ENCODE data around the gene SETDB1. TPM values are rescaled to one million over a fixed set of nuclear protein-coding genes. Genes with fewer than 3 reads are reported as not detected.

SETDB1 gene
- total and polyA plus RNA-seq, 2 of the 13 experiments (the other 11 are each of a cell fraction or from before 2014, with no cell fraction given), result 33.1 to 34.6 TPM

DNA sequence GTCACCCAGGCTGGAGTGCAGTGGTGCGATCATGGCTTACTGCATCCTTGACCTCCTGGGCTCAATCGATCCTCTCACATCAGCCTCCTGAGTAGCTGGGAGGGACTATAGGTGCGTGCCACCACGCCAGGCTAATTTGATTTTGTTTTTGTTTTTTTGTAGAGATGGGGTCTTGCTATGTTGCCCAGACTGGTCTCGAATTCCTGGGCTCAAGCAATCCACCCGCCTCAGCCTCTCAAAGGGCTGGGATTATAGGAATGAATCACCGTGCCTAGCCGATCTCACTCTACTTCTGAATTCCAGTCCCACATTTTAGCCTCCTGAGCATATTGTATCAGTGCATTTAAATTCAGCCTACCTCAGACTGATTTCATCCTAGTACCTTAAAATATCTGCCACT, 37.4 kb upstream of the SETDB1 start:
- WGBS (ENCODE audit: low lambda C conversion rate), result 58% methylated on average over 8 of the region's 8 CpGs
- H3K9ac ChIP-seq (ENCODE audit: insufficient read depth, low read depth, low read length), result no peak overlapping the region
- no peaks in the 10 kb centered on the region for H3K27me3 ChIP-seq (ENCODE audit: control insufficient read depth in 1 of 2, insufficient read depth in 2 of 2, low read length in 2 of 2)
- peak; percentile 62 for TF ChIP-seq ZNF121 (CRISPR knock-in tag; IDR thresholded peaks at IDR 0.05)
- TF ChIP-seq HMG20B (CRISPR knock-in tag; conservative IDR thresholded peaks at IDR 0.05), result no peak
- in situ Hi-C loops (cut with HindIII; ENCODE audit: extremely low pct_ligation_motif_present, low pct_unique_long_range_greater_than_20kb), result no loop called here
- POLR2A ChIA-PET, result no interaction called here
- peaks cover 8% of the 10 kb centered on the region; the same call in 1 of the 2 replicates for H3K4me1 ChIP-seq (ENCODE audit: insufficient read depth, low read length)
- no peak overlapping the region for H3K4me3 ChIP-seq (replicated peaks in 1 of 3; ENCODE audit: insufficient read depth in 1 of 3, low read depth in 2 of 3, low read length in 3 of 3)
- intact Hi-C loops (cut with micrococcal nuclease; ENCODE audit: unreplicated experiment), result no loop called here
- H3K9me3 ChIP-seq (ENCODE audit: low read length), result no peaks in the 10 kb centered on the region
- ATAC-seq (no peak), FAIRE-seq (no peak), DNase-seq (ENCODE audit: low spot score) (no peak)
- H3K79me2 ChIP-seq (ENCODE audit: insufficient read depth, low read length), result no peaks in the 10 kb centered on the region
- no peak overlapping the region for H2AFZ ChIP-seq (ENCODE audit: low read length)
- no peaks in the 10 kb centered on the region for H3K36me3 ChIP-seq (replicated peaks in 1 of 2; ENCODE audit: control insufficient read depth in 1 of 2, insufficient read depth in 2 of 2, low read length in 2 of 2)
- BruUV-seq (replicated peaks), result no TSS peak
- H4K20me1 ChIP-seq (ENCODE audit: insufficient read depth, low read length), result no peaks in the 10 kb centered on the region
- H3K4me2 ChIP-seq (ENCODE audit: low read depth, low read length), result no peak overlapping the region
- no peak overlapping the region for H3K27ac ChIP-seq (ENCODE audit: extremely low read length, insufficient read depth, low read length)
- CTCF ChIA-PET (ENCODE audit: low intra/inter-chr PET ratio, low total read pairs), result no interaction called here

DNA sequence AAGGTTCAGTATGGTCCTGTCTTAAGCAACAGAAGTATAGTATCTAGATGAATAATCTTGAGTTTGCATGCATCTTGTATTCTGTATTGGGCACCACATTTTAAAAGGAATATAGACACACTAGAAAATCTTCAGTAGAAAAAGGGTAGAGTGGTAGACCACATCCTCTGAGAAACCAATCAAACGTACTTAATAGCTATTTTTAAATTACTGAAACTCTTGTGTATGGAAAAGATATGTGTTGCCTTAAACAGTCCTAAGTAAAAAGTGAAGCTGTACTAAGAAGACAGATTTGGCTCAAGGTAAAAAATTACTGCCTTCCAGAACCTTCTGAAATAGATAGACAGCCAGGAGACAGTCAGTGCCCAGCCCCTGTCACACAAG, 36.1 kb upstream of the SETDB1 start:
- peaks cover 8% of the 10 kb centered on the region; the same call in 1 of the 2 replicates for H3K4me1 ChIP-seq (ENCODE audit: insufficient read depth, low read length)
- intact Hi-C loops (cut with micrococcal nuclease; ENCODE audit: unreplicated experiment) (no loop called here), in situ Hi-C loops (cut with HindIII; ENCODE audit: extremely low pct_ligation_motif_present, low pct_unique_long_range_greater_than_20kb) (no loop called here)
- no peak overlapping the region for H3K9ac ChIP-seq (ENCODE audit: insufficient read depth, low read depth, low read length)
- no peaks in the 10 kb centered on the region for H3K79me2 ChIP-seq (ENCODE audit: insufficient read depth, low read length)
- BruUV-seq (replicated peaks), result no TSS peak
- H3K36me3 ChIP-seq (replicated peaks in 1 of 2; ENCODE audit: control insufficient read depth in 1 of 2, insufficient read depth in 2 of 2, low read length in 2 of 2), result no peaks in the 10 kb centered on the region
- no peak overlapping the region for H2AFZ ChIP-seq (ENCODE audit: low read length)
- H4K20me1 ChIP-seq (ENCODE audit: insufficient read depth, low read length), result no peaks in the 10 kb centered on the region
- ATAC-seq, result no peak
- no peaks in the 10 kb centered on the region for H3K9me3 ChIP-seq (ENCODE audit: low read length)
- 17% methylated on average over 1 of the region's 1 CpG for WGBS (ENCODE audit: low lambda C conversion rate)
- no peak for DNase-seq (ENCODE audit: low spot score)
- CTCF ChIA-PET (ENCODE audit: low intra/inter-chr PET ratio, low total read pairs), result no interaction called here
- POLR2A ChIA-PET, result no interaction called here
- FAIRE-seq, result no peak
- H3K27me3 ChIP-seq (ENCODE audit: control insufficient read depth in 1 of 2, insufficient read depth in 2 of 2, low read length in 2 of 2), result no peaks in the 10 kb centered on the region
- H3K27ac ChIP-seq (ENCODE audit: extremely low read length, insufficient read depth, low read length), result no peak overlapping the region
- H3K4me3 ChIP-seq (replicated peaks in 1 of 3; ENCODE audit: insufficient read depth in 1 of 3, low read depth in 2 of 3, low read length in 3 of 3), result no peak overlapping the region
- H3K4me2 ChIP-seq (ENCODE audit: low read depth, low read length), result no peak overlapping the region
- TF ChIP-seq MAFK (conservative IDR thresholded peaks at IDR 0.05 in 1 of 2, IDR thresholded peaks at IDR 0.05 in 1 of 2; ENCODE audit: low read length in 2 of 2) (no peak), ZNF792 (CRISPR knock-in tag; IDR thresholded peaks at IDR 0.05) (no peak), RFX5 (IDR thresholded peaks at IDR 0.05; ENCODE audit: low read depth, low read length) (no peak), ZNF713 (CRISPR knock-in tag; IDR thresholded peaks at IDR 0.05) (no peak), ZNF572 (CRISPR knock-in tag; IDR thresholded peaks at IDR 0.05) (no peak), DNMT1 (CRISPR knock-in tag; IDR thresholded peaks at IDR 0.05) (no peak), ZNF263 (CRISPR knock-in tag; IDR thresholded peaks at IDR 0.05) (no peak), CREM (IDR thresholded peaks at IDR 0.05) (no peak), CREM (CRISPR knock-in tag; IDR thresholded peaks at IDR 0.05) (no peak), HMG20A (CRISPR knock-in tag; IDR thresholded peaks at IDR 0.05; ENCODE audit: borderline replicate concordance) (no peak), SOX5 (CRISPR knock-in tag; IDR thresholded peaks at IDR 0.05; ENCODE audit: borderline replicate concordance) (no peak), FOXK1 (CRISPR knock-in tag; IDR thresholded peaks at IDR 0.05; ENCODE audit: borderline replicate concordance, low read depth) (no peak), ZNF460 (CRISPR knock-in tag; IDR thresholded peaks at IDR 0.05; ENCODE audit: borderline replicate concordance) (no peak), MEF2D (CRISPR knock-in tag; IDR thresholded peaks at IDR 0.05) (no peak)
- TF ChIP-seq, protein P1, sequence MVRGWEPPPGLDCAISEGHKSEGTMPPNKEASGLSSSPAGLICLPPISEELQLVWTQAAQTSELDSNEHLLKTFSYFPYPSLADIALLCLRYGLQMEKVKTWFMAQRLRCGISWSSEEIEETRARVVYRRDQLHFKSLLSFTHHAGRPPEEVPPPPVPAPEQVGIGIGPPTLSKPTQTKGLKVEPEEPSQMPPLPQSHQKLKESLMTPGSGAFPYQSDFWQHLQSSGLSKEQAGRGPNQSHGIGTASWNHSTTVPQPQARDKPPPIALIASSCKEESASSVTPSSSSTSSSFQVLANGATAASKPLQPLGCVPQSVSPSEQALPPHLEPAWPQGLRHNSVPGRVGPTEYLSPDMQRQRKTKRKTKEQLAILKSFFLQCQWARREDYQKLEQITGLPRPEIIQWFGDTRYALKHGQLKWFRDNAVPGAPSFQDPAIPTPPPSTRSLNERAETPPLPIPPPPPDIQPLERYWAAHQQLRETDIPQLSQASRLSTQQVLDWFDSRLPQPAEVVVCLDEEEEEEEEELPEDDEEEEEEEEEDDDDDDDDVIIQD (CRISPR knock-in tag; IDR thresholded peaks at IDR 0.05; ENCODE audit: low read depth), result no peak
- TF ChIP-seq, protein P2, sequence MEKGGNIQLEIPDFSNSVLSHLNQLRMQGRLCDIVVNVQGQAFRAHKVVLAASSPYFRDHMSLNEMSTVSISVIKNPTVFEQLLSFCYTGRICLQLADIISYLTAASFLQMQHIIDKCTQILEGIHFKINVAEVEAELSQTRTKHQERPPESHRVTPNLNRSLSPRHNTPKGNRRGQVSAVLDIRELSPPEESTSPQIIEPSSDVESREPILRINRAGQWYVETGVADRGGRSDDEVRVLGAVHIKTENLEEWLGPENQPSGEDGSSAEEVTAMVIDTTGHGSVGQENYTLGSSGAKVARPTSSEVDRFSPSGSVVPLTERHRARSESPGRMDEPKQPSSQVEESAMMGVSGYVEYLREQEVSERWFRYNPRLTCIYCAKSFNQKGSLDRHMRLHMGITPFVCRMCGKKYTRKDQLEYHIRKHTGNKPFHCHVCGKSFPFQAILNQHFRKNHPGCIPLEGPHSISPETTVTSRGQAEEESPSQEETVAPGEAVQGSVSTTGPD (CRISPR knock-in tag; IDR thresholded peaks at IDR 0.05), result no peak
- TF ChIP-seq, protein P3, sequence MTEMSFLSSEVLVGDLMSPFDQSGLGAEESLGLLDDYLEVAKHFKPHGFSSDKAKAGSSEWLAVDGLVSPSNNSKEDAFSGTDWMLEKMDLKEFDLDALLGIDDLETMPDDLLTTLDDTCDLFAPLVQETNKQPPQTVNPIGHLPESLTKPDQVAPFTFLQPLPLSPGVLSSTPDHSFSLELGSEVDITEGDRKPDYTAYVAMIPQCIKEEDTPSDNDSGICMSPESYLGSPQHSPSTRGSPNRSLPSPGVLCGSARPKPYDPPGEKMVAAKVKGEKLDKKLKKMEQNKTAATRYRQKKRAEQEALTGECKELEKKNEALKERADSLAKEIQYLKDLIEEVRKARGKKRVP (CRISPR knock-in tag; IDR thresholded peaks at IDR 0.05), result no peak
